Chondrocyte (in vitro differentiated cells): ENCODE results near the gene SOSTDC1. TPM values are rescaled to one million over a fixed set of nuclear protein-coding genes. Genes with fewer than 3 reads are reported as not detected.

Experiments used
- DNase-seq: peaks from one replicate; pipeline ENCODE4 v3.0.0; 2021; ENCODE audit warnings: mixed read lengths, low spot score
- H3K27ac Mint-ChIP-seq: one replicate; pipeline ENCODE4 v1.8.0; 2021; ENCODE audit warnings: mild to moderate bottlenecking, moderate library complexity, mixed read lengths; ENCODE audit not compliant: unreplicated experiment
- H3K27me3 Mint-ChIP-seq: 2 replicates; pipeline ENCODE4 v1.8.0; 2021; ENCODE audit warnings: low read depth, mixed read lengths
- H3K36me3 Mint-ChIP-seq: 2 replicates; pipeline ENCODE4 v1.8.0; 2021; ENCODE audit warnings: low read depth, mixed read lengths
- H3K4me1 Mint-ChIP-seq: 2 replicates; pipeline ENCODE4 v1.8.0; 2021; ENCODE audit warnings: low read depth, mild to moderate bottlenecking, mixed read lengths
- H3K4me3 Mint-ChIP-seq: one replicate; pipeline ENCODE4 v1.8.0; 2021; ENCODE audit warnings: mild to moderate bottlenecking, moderate library complexity, mixed read lengths; ENCODE audit not compliant: unreplicated experiment
- H3K9me3 Mint-ChIP-seq: 2 replicates; pipeline ENCODE4 v1.8.0; 2021; ENCODE audit warnings: low read depth, mixed read lengths
- total RNA-seq: library from RNA; stranded (reverse); gene quantifications from 3 replicates; pipeline ENCODE4 v1.2.1, GENCODE V29; 2021
- TF ChIP-seq, protein P1 (sequence below): fragments of 200-600 bp; sonication (generic); IDR thresholded peaks from 2 replicates; pipeline ENCODE4 v1.5.0; 2021; ENCODE audit warnings: antibody characterized with exemption, mild to moderate bottlenecking, moderate library complexity

Gene SOSTDC1
- total RNA-seq, 1 donor from 2014 or later: not detected

DNA sequence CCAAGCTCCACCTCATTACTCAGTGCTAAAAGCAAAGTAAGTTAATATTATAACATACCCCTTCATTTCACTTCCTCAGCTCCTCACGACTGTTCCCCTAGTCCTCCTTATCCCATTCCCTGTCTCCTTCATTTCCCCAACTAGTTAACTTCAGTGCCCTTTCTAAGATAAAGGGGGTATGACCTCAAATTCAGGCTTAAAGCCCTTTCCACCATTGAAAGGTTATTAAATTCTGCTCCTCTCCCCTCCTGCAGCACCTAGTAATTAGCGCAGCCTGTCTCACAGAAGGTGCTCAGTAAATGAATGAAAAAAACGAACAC lies 45.2 kb downstream of the SOSTDC1 start:
- H3K27me3 Mint-ChIP-seq: no peaks in the 10 kb centered on the region
- TF ChIP-seq, protein P1, sequence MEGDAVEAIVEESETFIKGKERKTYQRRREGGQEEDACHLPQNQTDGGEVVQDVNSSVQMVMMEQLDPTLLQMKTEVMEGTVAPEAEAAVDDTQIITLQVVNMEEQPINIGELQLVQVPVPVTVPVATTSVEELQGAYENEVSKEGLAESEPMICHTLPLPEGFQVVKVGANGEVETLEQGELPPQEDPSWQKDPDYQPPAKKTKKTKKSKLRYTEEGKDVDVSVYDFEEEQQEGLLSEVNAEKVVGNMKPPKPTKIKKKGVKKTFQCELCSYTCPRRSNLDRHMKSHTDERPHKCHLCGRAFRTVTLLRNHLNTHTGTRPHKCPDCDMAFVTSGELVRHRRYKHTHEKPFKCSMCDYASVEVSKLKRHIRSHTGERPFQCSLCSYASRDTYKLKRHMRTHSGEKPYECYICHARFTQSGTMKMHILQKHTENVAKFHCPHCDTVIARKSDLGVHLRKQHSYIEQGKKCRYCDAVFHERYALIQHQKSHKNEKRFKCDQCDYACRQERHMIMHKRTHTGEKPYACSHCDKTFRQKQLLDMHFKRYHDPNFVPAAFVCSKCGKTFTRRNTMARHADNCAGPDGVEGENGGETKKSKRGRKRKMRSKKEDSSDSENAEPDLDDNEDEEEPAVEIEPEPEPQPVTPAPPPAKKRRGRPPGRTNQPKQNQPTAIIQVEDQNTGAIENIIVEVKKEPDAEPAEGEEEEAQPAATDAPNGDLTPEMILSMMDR: no peak
- peaks cover 1% of the 10 kb centered on the region for H3K36me3 Mint-ChIP-seq
- H3K4me1 Mint-ChIP-seq: peaks cover 46% of the 10 kb centered on the region
- peak overlapping the region; percentile 93 for H3K4me3 Mint-ChIP-seq
- DNase-seq: no peak
- peak overlapping the region; percentile 99 for H3K27ac Mint-ChIP-seq
- H3K9me3 Mint-ChIP-seq: peaks cover 3% of the 10 kb centered on the region

DNA sequence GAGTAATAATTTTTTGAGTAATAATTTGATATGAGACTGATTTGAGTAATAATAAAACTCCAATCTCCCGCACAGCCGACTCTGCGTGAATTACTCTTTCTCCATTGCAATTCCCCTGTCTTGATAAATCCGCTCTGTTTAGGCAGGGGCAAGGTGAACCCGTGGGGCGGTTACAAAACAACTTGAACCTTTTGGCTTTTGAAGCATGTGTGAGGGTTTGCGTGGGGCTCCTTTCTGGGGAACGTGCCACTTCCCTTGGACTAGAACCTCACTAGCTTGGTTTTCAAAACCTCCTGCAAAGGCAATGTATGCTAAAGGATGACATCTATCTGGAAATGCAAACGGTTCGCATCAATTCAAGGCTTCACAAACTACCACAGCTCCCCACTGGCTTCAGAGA lies 45.7 kb downstream of the SOSTDC1 start:
- Mint-ChIP-seq H3K9me3 (peaks cover 3% of the 10 kb centered on the region), H3K4me3 (peak overlapping the region; percentile 93), H3K27ac (peak overlapping the region; percentile 99), H3K27me3 (no peaks in the 10 kb centered on the region), H3K36me3 (peaks cover 1% of the 10 kb centered on the region), H3K4me1 (peaks cover 46% of the 10 kb centered on the region)
- TF ChIP-seq, protein P1: no peak
- DNase-seq: no peak

DNA sequence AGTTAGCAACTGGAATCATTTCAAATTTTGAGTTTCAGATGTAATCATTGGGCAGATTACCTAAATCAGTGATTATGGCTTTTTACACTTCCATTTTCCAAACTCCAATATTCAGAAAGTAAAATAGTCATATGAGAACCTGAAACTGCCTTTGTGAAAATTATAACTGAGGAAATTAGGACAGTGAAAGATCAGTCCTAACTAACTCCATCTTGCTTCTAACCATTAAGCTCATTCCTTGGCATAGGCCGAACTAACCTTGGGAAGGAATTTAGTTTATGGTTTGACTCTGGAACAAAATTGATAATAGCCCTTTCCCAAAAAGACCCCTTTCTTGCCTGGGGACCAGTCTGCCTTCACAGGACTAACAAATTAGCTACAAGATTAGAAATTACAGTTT lies 46.4 kb downstream of the SOSTDC1 start:
- no peak overlapping the region for H3K4me3 Mint-ChIP-seq
- H3K9me3 Mint-ChIP-seq: peaks cover 3% of the 10 kb centered on the region
- TF ChIP-seq, protein P1: no peak
- peaks cover 46% of the 10 kb centered on the region for H3K4me1 Mint-ChIP-seq
- no peaks in the 10 kb centered on the region for H3K27me3 Mint-ChIP-seq
- DNase-seq: no peak
- peaks cover 1% of the 10 kb centered on the region for H3K36me3 Mint-ChIP-seq
- H3K27ac Mint-ChIP-seq: no peak overlapping the region

GRCh38 chr7:16417906-16418305 lies 47.6 kb downstream of the SOSTDC1 start:
- Mint-ChIP-seq H3K27ac (no peak overlapping the region), H3K4me1 (peaks cover 52% of the 10 kb centered on the region), H3K4me3 (no peak overlapping the region)

DNA sequence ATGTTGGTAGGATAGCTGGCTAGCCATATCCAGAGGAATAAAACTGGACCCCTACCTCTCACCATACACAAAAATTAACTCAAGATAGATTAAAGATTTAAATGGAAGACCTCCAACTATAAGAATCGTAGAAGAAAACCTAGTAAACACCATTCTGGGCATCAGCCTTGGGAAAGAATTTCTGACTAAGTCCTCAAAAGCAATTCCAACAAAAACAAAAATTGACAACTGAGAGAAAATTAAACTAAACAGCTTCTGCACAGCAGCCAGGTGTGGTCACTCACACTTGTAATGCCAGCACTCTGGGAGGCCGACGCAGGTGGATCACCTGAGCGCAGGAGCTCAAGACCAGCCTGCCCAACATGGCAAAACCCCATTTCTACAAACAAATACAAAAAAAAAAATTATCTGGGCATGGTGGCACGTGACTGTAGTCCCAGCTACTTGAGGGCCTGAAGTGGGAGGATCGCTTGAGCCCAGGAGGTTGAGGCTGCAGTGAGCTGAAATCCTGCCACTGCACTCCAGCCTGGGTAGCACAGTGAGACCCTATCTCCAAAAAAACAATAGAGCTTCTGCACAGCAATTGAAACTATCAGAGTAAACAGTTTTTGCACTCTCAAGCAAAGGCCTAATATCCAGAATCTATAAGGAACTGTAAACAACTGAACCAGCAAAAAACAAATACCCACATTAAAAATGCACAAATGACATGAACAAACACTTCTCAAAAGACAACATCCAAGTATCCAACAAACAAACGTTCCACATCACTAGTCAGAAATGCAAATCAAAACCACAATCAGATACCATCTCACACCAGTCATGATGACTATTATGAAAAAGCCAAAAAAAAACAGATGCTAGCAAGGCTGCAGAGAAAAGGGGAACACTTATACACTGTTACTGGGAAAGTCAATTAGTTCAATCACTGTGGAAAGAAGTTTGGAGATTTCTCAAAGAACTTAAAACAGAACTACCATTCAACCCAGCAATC lies 49.0 kb downstream of the SOSTDC1 start:
- Mint-ChIP-seq H3K9me3 (no peaks in the 10 kb centered on the region), H3K4me3 (no peak overlapping the region), H3K27me3 (no peaks in the 10 kb centered on the region), H3K27ac (peak overlapping the region; percentile 12), H3K36me3 (no peaks in the 10 kb centered on the region), H3K4me1 (peaks cover 54% of the 10 kb centered on the region)
- DNase-seq: no peak
- TF ChIP-seq, protein P1: no peak

More at GRCh38 chr7:16417906-16418305, 47.6 kb downstream of the SOSTDC1 start:
- Mint-ChIP-seq H3K9me3 (no peaks in the 10 kb centered on the region), H3K36me3 (no peaks in the 10 kb centered on the region), H3K27me3 (no peaks in the 10 kb centered on the region)
- TF ChIP-seq, protein P1: no peak
- no peak for DNase-seq
